OCI-LY1 (cell line): ENCODE data around the gene MRGPRD.

Source experiments
- H2AFZ ChIP-seq: fragments of 200-600 bp; sonication (generic), shearing (Covaris generic); 2 replicates; pipeline ENCODE4 v1.6.0; 2014; ENCODE audit warnings: antibody characterized with exemption, mild to moderate bottlenecking, low read length
- H3F3A ChIP-seq: fragments of 200-600 bp; sonication (generic), shearing (Covaris generic); 2 replicates; pipeline ENCODE4 v1.6.0; 2014; ENCODE audit warnings: mild to moderate bottlenecking, antibody characterized with exemption, low read length, moderate library complexity; ENCODE audit not compliant: insufficient read depth
- H3K27ac ChIP-seq: fragments of 200-600 bp; sonication (generic); 2 replicates; pipeline ENCODE4 v1.5.1; 2014; ENCODE audit warnings: low read length, mixed run types, mild to moderate bottlenecking, low read depth; ENCODE audit not compliant: poor library complexity, severe bottlenecking
- H3K27me3 ChIP-seq: fragments of 200-600 bp; sonication (generic); 2 replicates; pipeline ENCODE4 v1.6.0; 2014; ENCODE audit warnings: antibody characterized with exemption, mild to moderate bottlenecking, low read length, moderate library complexity; ENCODE audit not compliant: insufficient read depth
- H3K36me3 ChIP-seq: fragments of 200-600 bp; sonication (generic); 2 replicates; pipeline ENCODE4 v1.6.1; 2014; ENCODE audit warnings: mild to moderate bottlenecking, antibody characterized with exemption, low read length, moderate library complexity, mixed read lengths; ENCODE audit not compliant: insufficient read depth
- H3K4me1 ChIP-seq: fragments of 200-600 bp; sonication (generic); 2 replicates; pipeline ENCODE4 v1.5.1; 2014; ENCODE audit warnings: mild to moderate bottlenecking, low read length, moderate library complexity; ENCODE audit not compliant: insufficient read depth, severe bottlenecking
- H3K4me2 ChIP-seq: fragments of 200-600 bp; sonication (generic), shearing (Covaris generic); 2 replicates; pipeline ENCODE4 v1.6.1; 2014; ENCODE audit warnings: low read length
- H3K4me3 ChIP-seq: fragments of 200-600 bp; sonication (generic); 2 replicates; pipeline ENCODE4 v1.5.1; 2014; ENCODE audit warnings: low read length, low read depth, mild to moderate bottlenecking, mixed read lengths; ENCODE audit not compliant: poor library complexity, severe bottlenecking
- H3K79me2 ChIP-seq: fragments of 200-600 bp; shearing (Covaris generic); 2 replicates; pipeline ENCODE4 v1.6.1; 2016; ENCODE audit warnings: mixed run types, low read length, mixed read lengths; ENCODE audit not compliant: insufficient read depth
- H3K9ac ChIP-seq: fragments of 200-600 bp; sonication (generic), shearing (Covaris generic); 2 replicates; pipeline ENCODE4 v1.6.1; 2014; ENCODE audit warnings: mild to moderate bottlenecking, low read length, mixed read lengths
- H3K9me2 ChIP-seq: fragments of 200-600 bp; sonication (generic), shearing (Covaris generic); 2 replicates; pipeline ENCODE4 v1.6.1; 2014; ENCODE audit warnings: low read depth, mild to moderate bottlenecking, low read length, mixed read lengths
- H3K9me3 ChIP-seq: fragments of 200-600 bp; shearing (Covaris generic); 2 replicates; pipeline ENCODE4 v1.6.1; 2014; ENCODE audit warnings: low read length, mixed read lengths
- H4K20me1 ChIP-seq: fragments of 200-600 bp; sonication (generic), shearing (Covaris generic); 2 replicates; pipeline ENCODE4 v1.6.0; 2016; ENCODE audit warnings: mild to moderate bottlenecking, low read length; ENCODE audit not compliant: insufficient read depth
- CTCF ChIP-seq: fragments of 200-600 bp; sonication (generic), shearing (Covaris generic); IDR thresholded peaks from 2 replicates; pipeline ENCODE4 v1.5.1; 2017; ENCODE audit warnings: mild to moderate bottlenecking, antibody characterized with exemption, low read length, moderate library complexity, mixed read lengths
- EZH2 ChIP-seq: fragments of 200-600 bp; sonication (generic), shearing (Covaris generic); IDR thresholded peaks from 2 replicates; pipeline ENCODE4 v1.8.0; 2017; ENCODE audit warnings: borderline replicate concordance, mixed run types, mild to moderate bottlenecking, antibody characterized with exemption, low read length, moderate library complexity, mixed read lengths

The MRGPRD gene

GRCh38 chr11:68996376-68997123, 15.8 kb upstream of the MRGPRD start:
- no peak overlapping the region for H3K27ac ChIP-seq

GRCh38 chr11:68994894-68995285, 14.1 kb upstream of the MRGPRD start:
- Histone ChIP-seq H3K9me3 (no peaks in the 10 kb centered on the region), H3F3A (no peaks in the 10 kb centered on the region), H3K36me3 (no peaks in the 10 kb centered on the region), H4K20me1 (no peaks in the 10 kb centered on the region), H3K27me3 (0 out of 2 replicates have a peak, but pooled peaks cover 8% of the 10 kb centered on the region), H3K4me2 (no peak overlapping the region), H3K9me2 (no peaks in the 10 kb centered on the region), H3K4me1 (no peaks in the 10 kb centered on the region), H2AFZ (no peak overlapping the region), H3K79me2 (no peaks in the 10 kb centered on the region), H3K9ac (no peak overlapping the region), H3K27ac (no peak overlapping the region), H3K4me3 (no peak overlapping the region)
- TF ChIP-seq EZH2 (no peak), CTCF (no peak)

More at GRCh38 chr11:68996376-68997123, 15.8 kb upstream of the MRGPRD start:
- H3K4me1 ChIP-seq = no peaks in the 10 kb centered on the region
- no peaks in the 10 kb centered on the region for H3K9me3 ChIP-seq
- no peaks in the 10 kb centered on the region for H3K79me2 ChIP-seq
- no peak overlapping the region for H3K9ac ChIP-seq
- 0 out of 2 replicates have a peak, but pooled peaks cover 3% of the 10 kb centered on the region for H3K27me3 ChIP-seq
- no peak overlapping the region for H2AFZ ChIP-seq
- H4K20me1 ChIP-seq = no peaks in the 10 kb centered on the region
- H3K4me2 ChIP-seq = no peak overlapping the region
- H3K36me3 ChIP-seq = no peaks in the 10 kb centered on the region
- H3F3A ChIP-seq = no peaks in the 10 kb centered on the region
- no peak overlapping the region for H3K4me3 ChIP-seq
- no peaks in the 10 kb centered on the region for H3K9me2 ChIP-seq
- TF ChIP-seq EZH2 (no peak), CTCF (no peak)

- Histone ChIP-seq H3F3A (no peaks in the 10 kb centered on the region), H3K9me3 (no peaks in the 10 kb centered on the region), H3K4me2 (no peak overlapping the region), H3K36me3 (no peaks in the 10 kb centered on the region), H3K79me2 (no peaks in the 10 kb centered on the region), H2AFZ (no peak overlapping the region), H3K27ac (no peak overlapping the region), H3K9ac (no peak overlapping the region), H3K4me3 (no peak overlapping the region), H3K4me1 (no peaks in the 10 kb centered on the region), H3K9me2 (no peaks in the 10 kb centered on the region), H3K27me3 (0 out of 2 replicates have a peak, but pooled peaks cover 8% of the 10 kb centered on the region), H4K20me1 (no peaks in the 10 kb centered on the region)
- no peak for TF ChIP-seq EZH2
These were observed 13.5 kb upstream of the MRGPRD start for GRCh38 chr11:68994161-68994893.
